ENCODE data around the gene KAT2B.

- TF ChIP-seq BHLHE40 (IDR thresholded peaks at IDR 0.05; ENCODE audit: low read length): no peak
- no peak for TF ChIP-seq TMF1 (CRISPR knock-in tag; IDR thresholded peaks at IDR 0.05; ENCODE audit: low read depth)
- TF ChIP-seq YEATS4 (CRISPR knock-in tag; IDR thresholded peaks at IDR 0.05; ENCODE audit: borderline replicate concordance): no peak
- no peak for TF ChIP-seq ZNF841 (CRISPR knock-in tag; IDR thresholded peaks at IDR 0.05; ENCODE audit: borderline replicate concordance)
- no peak for TF ChIP-seq ETV6 (CRISPR knock-in tag; conservative IDR thresholded peaks at IDR 0.05)
- TF ChIP-seq CTCF (CRISPR knock-in tag; IDR thresholded peaks at IDR 0.05): no peak
- TF ChIP-seq MYC (CRISPR knock-in tag; IDR thresholded peaks at IDR 0.05; ENCODE audit: borderline replicate concordance): no peak
- no peak for TF ChIP-seq UBTF (CRISPR knock-in tag; IDR thresholded peaks at IDR 0.05)
- no peak for TF ChIP-seq RELA (CRISPR knock-in tag; IDR thresholded peaks at IDR 0.05)
- no peak for TF ChIP-seq ZNF407 (CRISPR knock-in tag; IDR thresholded peaks at IDR 0.05; ENCODE audit: not compliant biosample characterization)
- no peak for TF ChIP-seq POLR2AphosphoS5 (IDR thresholded peaks at IDR 0.05; ENCODE audit: low read depth, low read length)
Measured at GRCh38 chr3:20015525-20015924, 24.7 kb upstream of the KAT2B start.
